GM23248 (cell line): ENCODE results near the gene DSTN. TPM values are rescaled to one million over a fixed set of nuclear protein-coding genes. Genes with fewer than 3 reads are reported as not detected.

Experiments
- DNase-seq: peaks from one replicate; pipeline ENCODE4 v3.0.0-alpha.2; 2015
- H2AFZ ChIP-seq: fragments of 200-600 bp; sonication (generic); 2 replicates; pipeline ENCODE4 v1.6.1; 2016; ENCODE audit warnings: antibody characterized with exemption
- H3F3A ChIP-seq: fragments of 200-600 bp; sonication (generic); 2 replicates; pipeline ENCODE4 v1.6.1; 2016; ENCODE audit warnings: mild to moderate bottlenecking, antibody characterized with exemption, mixed run types; ENCODE audit not compliant: insufficient read depth
- H3K27ac ChIP-seq: fragments of 200-600 bp; sonication (generic); 2 replicates; pipeline ENCODE4 v1.5.1; 2016; ENCODE audit warnings: mild to moderate bottlenecking
- H3K27me3 ChIP-seq: fragments of 200-600 bp; sonication (generic); replicated peaks from 2 replicates; pipeline ENCODE4 v1.6.1; 2016; ENCODE audit warnings: mild to moderate bottlenecking; ENCODE audit not compliant: insufficient read depth
- H3K36me3 ChIP-seq: fragments of 200-600 bp; sonication (generic); 2 replicates; pipeline ENCODE4 v1.6.1; 2016; ENCODE audit warnings: low read depth, mild to moderate bottlenecking
- H3K4me1 ChIP-seq: fragments of 200-600 bp; sonication (generic); 2 replicates; pipeline ENCODE4 v1.6.1; 2016; ENCODE audit warnings: mild to moderate bottlenecking; ENCODE audit not compliant: insufficient read depth
- H3K4me2 ChIP-seq: fragments of 200-600 bp; sonication (generic); one replicate; pipeline ENCODE4 v1.6.1; 2016; ENCODE audit warnings: mild to moderate bottlenecking; ENCODE audit not compliant: unreplicated experiment
- H3K4me3 ChIP-seq: fragments of 200-600 bp; sonication (generic); 2 replicates; pipeline ENCODE4 v1.5.1; 2016; ENCODE audit warnings: mild to moderate bottlenecking
- H3K79me2 ChIP-seq: fragments of 200-600 bp; sonication (generic); 2 replicates; pipeline ENCODE4 v1.6.1; 2016; ENCODE audit warnings: mild to moderate bottlenecking; ENCODE audit not compliant: insufficient read depth
- H3K9ac ChIP-seq: fragments of 200-600 bp; sonication (generic); 2 replicates; pipeline ENCODE4 v1.6.1; 2016; ENCODE audit warnings: mild to moderate bottlenecking
- H3K9me2 ChIP-seq: fragments of 200-600 bp; sonication (generic); 2 replicates; pipeline ENCODE4 v1.6.1; 2016; ENCODE audit warnings: mixed run types, mild to moderate bottlenecking, moderate library complexity; ENCODE audit not compliant: insufficient read depth
- H3K9me3 ChIP-seq: fragments of 200-600 bp; sonication (generic); one replicate; pipeline ENCODE4 v1.6.1; 2017; ENCODE audit warnings: low read depth
- H4K20me1 ChIP-seq: fragments of 200-600 bp; sonication (generic); 2 replicates; pipeline ENCODE4 v1.6.0; 2016; ENCODE audit not compliant: insufficient read depth
- EZH2 ChIP-seq: fragments of 200-600 bp; sonication (generic); IDR thresholded peaks from 2 replicates; pipeline ENCODE4 v1.6.1; 2018; ENCODE audit warnings: antibody characterized with exemption, mild to moderate bottlenecking; ENCODE audit not compliant: insufficient read depth, poor library complexity, severe bottlenecking
- EZH2phosphoT487 ChIP-seq: fragments of 200-600 bp; sonication (generic); IDR thresholded peaks from 2 replicates; pipeline ENCODE4 v1.6.1; 2018; ENCODE audit warnings: antibody characterized with exemption, moderate library complexity, mild to moderate bottlenecking, low read depth; ENCODE audit not compliant: insufficient read depth
- WGBS, 2 experiments: methylation state at CpG; one replicate each; pipeline ENCODE4 v1.1.6; 2015 to 2017; ENCODE audit warnings: low lambda C conversion rate in 2 of 2, low coverage in 1 of 2; ENCODE audit errors: missing lambda C conversion rate in 2 of 2; 5-methylcytosine and 5-hydroxymethylcytosine counted together
- in situ Hi-C: fragments of 300-500 bp; cut with MboI; formaldehyde crosslinking; loops from 2 replicates; pipeline ENCODE4 v1.15.0; 2020
- polyA plus RNA-seq: library from polyadenylated mRNA; unstranded; fragments of >200 nt; fragmentation: Nextera tagmentation; extraction: Ambion mirVana; gene quantifications from 2 replicates; pipeline ENCODE4 v1.2.1, GENCODE V29; 2016
- total RNA-seq: library from RNA; depleted of rRNA; stranded (reverse); fragments of >200 nt; shearing (Covaris generic); gene quantifications from 2 replicates; pipeline ENCODE4 v1.2.3, GENCODE V29; 2014

DSTN gene
- total and polyA plus RNA-seq, 2 experiments from 2014 or later = 338 to 610 TPM

DNA sequence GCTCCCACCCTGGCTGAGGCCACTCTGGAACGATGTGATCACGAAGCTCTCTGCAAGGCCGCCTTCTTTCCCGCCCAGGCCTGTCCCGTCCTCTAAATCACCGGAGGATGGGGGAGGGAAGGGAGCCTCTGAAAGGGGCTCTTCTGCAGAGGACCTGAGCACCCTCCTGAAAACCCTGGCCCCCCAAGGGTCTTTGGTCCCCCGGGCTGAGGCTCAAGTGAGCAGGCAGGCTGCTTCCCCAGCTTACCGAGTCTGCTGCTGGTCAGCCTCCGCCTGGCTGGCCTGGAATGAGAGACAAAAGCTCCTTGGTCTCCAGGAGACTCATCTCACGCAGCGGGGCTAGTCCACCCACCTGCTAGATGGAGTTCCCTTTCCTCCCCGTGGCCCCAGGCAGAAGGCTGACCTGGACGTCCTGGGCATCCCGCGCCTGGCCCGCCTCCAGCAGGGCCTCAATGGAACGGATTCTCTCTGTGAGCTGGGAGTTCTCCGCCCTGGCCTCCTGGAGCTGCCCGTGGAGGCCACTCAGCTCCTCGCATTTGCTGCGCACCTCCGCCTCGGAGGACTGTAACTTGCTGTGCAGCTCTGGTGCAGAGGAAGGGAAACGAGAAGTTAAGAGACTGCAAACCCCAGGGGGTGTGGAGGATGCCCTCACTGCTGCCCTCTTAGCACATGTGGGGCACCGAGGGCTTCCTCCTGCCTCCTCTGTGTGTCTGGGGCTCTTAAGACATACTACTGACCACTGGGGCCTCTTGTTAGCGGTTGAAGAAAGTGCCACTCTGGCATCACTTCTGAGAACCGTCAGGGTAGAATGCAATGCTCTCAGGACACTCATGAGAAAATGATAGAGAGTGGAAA, 57.5 kb downstream of the DSTN start:
- no peak overlapping the region for H2AFZ ChIP-seq
- no peak overlapping the region for H3K4me2 ChIP-seq
- no peaks in the 10 kb centered on the region for H3K9me2 ChIP-seq
- in situ Hi-C loops = loop anchor here (25.0 kb wide), 1 partner anchor 660 kb away; the partner anchor contains the start of gene ZNF133
- 86 to 87% methylated on average over 25 of the region's 27 CpGs for WGBS, 2 experiments
- H3F3A ChIP-seq = no peaks in the 10 kb centered on the region
- DNase-seq = no peak
- H3K4me3 ChIP-seq = no peak overlapping the region
- no peaks in the 10 kb centered on the region for H3K4me1 ChIP-seq
- no peak overlapping the region for H3K9ac ChIP-seq
- no peak for TF ChIP-seq EZH2phosphoT487
- TF ChIP-seq EZH2 = no peak
- no peaks in the 10 kb centered on the region for H4K20me1 ChIP-seq
- H3K9me3 ChIP-seq = no peaks in the 10 kb centered on the region
- H3K27me3 ChIP-seq = no peaks in the 10 kb centered on the region
- peaks cover 74% of the 10 kb centered on the region for H3K79me2 ChIP-seq
- no peak overlapping the region for H3K27ac ChIP-seq
- H3K36me3 ChIP-seq = peaks cover 69% of the 10 kb centered on the region

DNA sequence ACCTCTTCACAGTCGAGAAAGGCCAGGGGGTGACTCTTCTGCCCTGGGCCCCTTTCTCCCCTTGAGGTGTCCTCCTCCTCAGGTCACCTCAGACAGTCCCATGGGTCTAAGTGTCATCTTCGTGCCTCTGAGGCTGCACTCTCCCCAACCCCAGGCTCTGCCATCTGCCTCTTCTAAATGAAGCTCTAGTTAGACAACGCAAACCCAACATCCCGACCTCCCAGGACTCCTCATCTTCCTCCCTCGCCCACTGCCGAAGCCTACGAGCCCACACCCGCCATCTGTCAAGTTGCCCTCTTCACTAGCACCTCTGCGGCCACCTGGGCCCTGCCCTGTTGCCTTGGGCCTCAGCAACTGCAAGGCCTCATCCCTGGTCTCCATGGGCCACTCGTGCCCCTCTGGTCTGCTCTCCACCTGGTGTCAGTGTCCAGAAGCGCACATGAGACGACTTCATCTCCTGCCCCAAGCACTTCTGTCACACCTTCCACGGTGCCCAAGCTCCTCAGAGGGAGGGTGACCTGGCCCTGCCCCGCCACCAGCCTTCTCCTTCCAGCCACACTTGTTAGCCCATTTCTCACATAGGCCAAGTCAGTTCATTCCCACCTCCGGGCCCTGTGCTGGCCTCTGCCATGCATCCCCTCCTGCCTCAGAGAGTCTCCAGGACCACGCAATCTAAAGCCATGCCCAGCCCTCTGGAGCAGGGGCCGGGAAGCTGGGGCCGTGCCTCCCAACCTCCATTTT, 58.4 kb downstream of the DSTN start:
- Histone ChIP-seq H3K9me2 (no peaks in the 10 kb centered on the region), H3K4me1 (no peaks in the 10 kb centered on the region), H4K20me1 (no peaks in the 10 kb centered on the region), H3K4me3 (no peak overlapping the region), H3K27me3 (no peaks in the 10 kb centered on the region), H3F3A (no peaks in the 10 kb centered on the region), H3K9me3 (no peaks in the 10 kb centered on the region), H3K27ac (no peak overlapping the region), H3K36me3 (peaks cover 71% of the 10 kb centered on the region), H3K4me2 (no peak overlapping the region), H3K79me2 (peaks cover 84% of the 10 kb centered on the region), H3K9ac (no peak overlapping the region), H2AFZ (no peak overlapping the region)
- WGBS, 2 experiments = 92 to 98% methylated on average over 18 of the region's 18 CpGs
- no peak for DNase-seq
- no peak for TF ChIP-seq EZH2phosphoT487
- TF ChIP-seq EZH2 = no peak
- in situ Hi-C loops = loop anchor here (25.0 kb wide), 1 partner anchor 659 kb away; the partner anchor contains the start of gene ZNF133

DNA sequence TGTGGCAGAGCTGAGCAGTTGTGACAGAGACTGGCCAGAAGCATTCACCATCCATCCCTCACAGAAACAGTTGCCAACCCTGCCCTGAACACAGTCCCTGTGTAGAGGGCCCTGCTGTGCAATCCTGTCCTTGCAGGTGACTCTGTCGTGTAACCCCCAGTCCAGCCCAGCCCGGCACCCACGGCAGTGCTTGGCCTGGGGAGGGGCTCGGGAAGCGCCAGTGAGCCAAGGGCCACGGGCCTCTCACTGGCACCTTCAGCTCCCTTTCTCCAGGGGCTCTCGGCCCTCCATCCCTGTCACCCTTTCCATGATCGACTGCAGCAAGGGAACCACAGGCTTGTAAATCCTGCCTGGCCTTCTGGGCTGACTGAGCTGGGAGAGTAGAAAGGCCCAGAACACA, 59.1 kb downstream of the DSTN start:
- H2AFZ ChIP-seq = no peak overlapping the region
- H4K20me1 ChIP-seq = no peaks in the 10 kb centered on the region
- peaks cover 70% of the 10 kb centered on the region for H3K36me3 ChIP-seq
- H3K9me2 ChIP-seq = no peaks in the 10 kb centered on the region
- H3K9me3 ChIP-seq = no peaks in the 10 kb centered on the region
- no peaks in the 10 kb centered on the region for H3K4me1 ChIP-seq
- H3K27me3 ChIP-seq = no peaks in the 10 kb centered on the region
- TF ChIP-seq EZH2phosphoT487 = no peak
- TF ChIP-seq EZH2 = no peak
- H3K27ac ChIP-seq = no peak overlapping the region
- in situ Hi-C loops = loop anchor here (25.0 kb wide), 1 partner anchor 658 kb away; the partner anchor contains the start of gene ZNF133
- DNase-seq = no peak
- peaks cover 91% of the 10 kb centered on the region for H3K79me2 ChIP-seq
- H3K4me2 ChIP-seq = no peak overlapping the region
- H3K4me3 ChIP-seq = no peak overlapping the region
- 87 to 93% methylated on average over 7 to 8 of the region's 8 CpGs for WGBS, 2 experiments
- no peak overlapping the region for H3K9ac ChIP-seq
- no peaks in the 10 kb centered on the region for H3F3A ChIP-seq

DNA sequence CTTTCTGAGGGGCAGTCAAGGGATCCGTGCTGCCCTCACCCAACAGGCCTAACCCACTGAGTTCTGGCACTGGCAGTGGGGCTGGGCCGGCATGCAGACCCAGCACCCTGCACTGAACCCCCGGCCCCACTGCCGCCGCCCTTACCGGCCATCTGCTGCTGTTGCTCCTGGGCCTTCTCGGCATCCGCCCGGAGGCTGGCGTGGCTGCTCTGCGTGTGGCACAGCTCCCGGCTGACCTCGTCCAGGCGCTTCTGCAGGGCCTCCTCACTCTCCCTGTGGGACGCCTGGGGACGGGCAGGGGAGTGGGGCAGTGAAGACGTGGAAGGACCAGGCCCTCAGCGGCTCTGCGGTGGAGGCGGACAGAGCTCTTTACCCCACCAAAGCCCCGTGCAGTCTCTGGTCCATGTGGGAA, 59.8 kb downstream of the DSTN start:
- DNase-seq = no peak
- Histone ChIP-seq H3K9me3 (no peaks in the 10 kb centered on the region), H3K79me2 (peaks cover 98% of the 10 kb centered on the region), H3K27ac (no peak overlapping the region), H3F3A (no peaks in the 10 kb centered on the region), H4K20me1 (no peaks in the 10 kb centered on the region), H3K4me2 (no peak overlapping the region), H3K4me1 (no peaks in the 10 kb centered on the region), H3K36me3 (peaks cover 68% of the 10 kb centered on the region), H3K4me3 (no peak overlapping the region), H3K9ac (no peak overlapping the region), H3K27me3 (no peaks in the 10 kb centered on the region), H3K9me2 (no peaks in the 10 kb centered on the region), H2AFZ (no peak overlapping the region)
- in situ Hi-C loops = loop anchor here (25.0 kb wide), 1 partner anchor 658 kb away; the partner anchor contains the start of gene ZNF133
- 89 to 90% methylated on average over 19 to 21 of the region's 21 CpGs for WGBS, 2 experiments
- TF ChIP-seq EZH2phosphoT487 (no peak), EZH2 (no peak)
